ENCODE data around the gene IHH. TPM values are rescaled to one million over a fixed set of nuclear protein-coding genes. Genes with fewer than 3 reads are reported as not detected.

Gene IHH
- total RNA-seq, 4 donors from 2014 or later = 0.48 TPM; not detected in 3

GRCh38 chr2:219076253-219076652 is 15.5 kb upstream of the IHH start:
- DNase-seq (ENCODE audit: low spot score) (no peak), ATAC-seq (ENCODE audit: low FRiP score) (no peak)
- TF ChIP-seq, protein P1, sequence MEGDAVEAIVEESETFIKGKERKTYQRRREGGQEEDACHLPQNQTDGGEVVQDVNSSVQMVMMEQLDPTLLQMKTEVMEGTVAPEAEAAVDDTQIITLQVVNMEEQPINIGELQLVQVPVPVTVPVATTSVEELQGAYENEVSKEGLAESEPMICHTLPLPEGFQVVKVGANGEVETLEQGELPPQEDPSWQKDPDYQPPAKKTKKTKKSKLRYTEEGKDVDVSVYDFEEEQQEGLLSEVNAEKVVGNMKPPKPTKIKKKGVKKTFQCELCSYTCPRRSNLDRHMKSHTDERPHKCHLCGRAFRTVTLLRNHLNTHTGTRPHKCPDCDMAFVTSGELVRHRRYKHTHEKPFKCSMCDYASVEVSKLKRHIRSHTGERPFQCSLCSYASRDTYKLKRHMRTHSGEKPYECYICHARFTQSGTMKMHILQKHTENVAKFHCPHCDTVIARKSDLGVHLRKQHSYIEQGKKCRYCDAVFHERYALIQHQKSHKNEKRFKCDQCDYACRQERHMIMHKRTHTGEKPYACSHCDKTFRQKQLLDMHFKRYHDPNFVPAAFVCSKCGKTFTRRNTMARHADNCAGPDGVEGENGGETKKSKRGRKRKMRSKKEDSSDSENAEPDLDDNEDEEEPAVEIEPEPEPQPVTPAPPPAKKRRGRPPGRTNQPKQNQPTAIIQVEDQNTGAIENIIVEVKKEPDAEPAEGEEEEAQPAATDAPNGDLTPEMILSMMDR (IDR thresholded peaks at IDR 0.05) = no peak

DNA sequence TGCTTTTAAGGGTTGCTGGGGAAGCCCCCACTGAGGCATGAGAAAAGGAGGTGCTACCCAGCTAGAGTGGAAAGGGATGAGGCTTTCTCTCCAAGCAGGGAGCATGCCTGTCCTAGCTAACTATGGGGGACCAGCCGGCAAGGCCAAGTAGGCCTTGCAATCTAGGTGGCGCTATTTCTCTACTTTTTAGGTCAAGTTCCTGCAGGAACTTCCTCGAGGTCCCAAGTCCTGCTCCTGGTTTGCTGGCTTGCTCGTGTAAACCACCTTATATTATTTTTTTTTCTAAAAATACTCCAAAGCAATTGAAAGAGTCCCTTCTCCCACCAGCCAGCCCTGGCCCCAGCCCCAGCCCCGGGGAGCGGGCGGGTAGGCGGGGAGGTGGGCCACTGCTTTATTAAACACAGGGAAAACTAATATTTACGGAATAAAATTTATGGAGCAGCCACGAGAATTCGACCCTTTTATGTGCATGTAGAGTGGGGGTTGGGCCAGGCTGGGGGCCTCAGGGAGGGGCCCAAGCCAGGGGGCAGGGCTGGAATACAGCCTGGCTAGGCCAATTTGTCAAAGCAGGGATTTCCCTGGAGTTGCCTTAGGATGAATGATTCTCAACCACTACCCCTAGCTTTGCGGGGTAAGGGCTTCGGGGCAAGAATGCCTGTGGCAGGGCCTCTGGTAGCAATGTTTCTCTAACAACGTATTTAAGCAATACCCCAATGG is 12.8 kb upstream of the IHH start:
- ATAC-seq (ENCODE audit: low FRiP score) (no peak), DNase-seq (ENCODE audit: low spot score) (no peak)
- TF ChIP-seq, protein P1 (IDR thresholded peaks at IDR 0.05) = no peak

- DNase-seq (ENCODE audit: low spot score) (no peak), ATAC-seq (ENCODE audit: low FRiP score) (no peak)
- TF ChIP-seq, protein P1 (IDR thresholded peaks at IDR 0.05) = no peak
These were observed 12.1 kb upstream of the IHH start for GRCh38 chr2:219072741-219073250.

GRCh38 chr2:219071131-219071816 is 10.6 kb upstream of the IHH start:
- no peak for ATAC-seq (ENCODE audit: low FRiP score)
- TF ChIP-seq, protein P1 (IDR thresholded peaks at IDR 0.05) = no peak
- no peak for DNase-seq (ENCODE audit: low spot score)

DNA sequence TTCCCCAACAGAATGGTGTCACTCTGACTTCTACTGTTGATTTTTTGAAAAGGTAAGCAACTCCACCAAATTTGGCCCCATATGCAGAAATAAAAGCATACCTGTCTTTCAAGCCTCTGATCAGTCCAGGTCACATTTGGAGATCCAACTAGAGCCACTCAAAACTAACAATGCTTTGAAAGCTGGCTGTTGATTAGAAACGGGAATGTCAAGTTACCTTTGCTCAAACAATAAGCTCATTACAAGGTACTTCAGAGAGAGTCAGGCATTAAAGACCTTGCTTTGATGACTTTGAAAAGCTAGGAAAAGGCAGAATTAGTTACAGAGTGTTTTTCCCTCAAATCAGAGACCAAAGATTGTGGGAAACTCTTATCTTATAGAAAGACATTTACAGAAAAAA is 4.8 kb upstream of the IHH start:
- ATAC-seq (ENCODE audit: low FRiP score) (no peak), DNase-seq (ENCODE audit: low spot score) (no peak)
- TF ChIP-seq, protein P1 (IDR thresholded peaks at IDR 0.05) = no peak

- no peak for DNase-seq (ENCODE audit: low spot score)
- no peak for ATAC-seq (ENCODE audit: low FRiP score)
- TF ChIP-seq, protein P1 (IDR thresholded peaks at IDR 0.05) = no peak
These were observed 1.4 kb upstream of the IHH start for GRCh38 chr2:219062081-219062480.
